DND-41 (cell line): ENCODE data around the gene SYCE1L.

Source experiments
- ATAC-seq: fragments of 200-7000 bp; cut with Tn5 transposase; 3 replicates; pipeline ENCODE4 v1.9.1; 2021; ENCODE audit warnings: low read depth; ENCODE audit not compliant: insufficient read depth
- DNase-seq: peaks from one replicate; pipeline ENCODE4 v3.0.0-alpha.2; 2020
- H2AFZ ChIP-seq: 2 replicates; pipeline ENCODE4 v1.6.0; 2012; ENCODE audit warnings: low read depth, low read length
- H3K27ac ChIP-seq: 2 replicates; pipeline ENCODE4 v1.5.1; 2012; ENCODE audit warnings: low read length, inconsistent platforms
- H3K27me3 ChIP-seq: fragments of 200-600 bp; sonication (generic); 2 replicates; pipeline ENCODE4 v1.6.0; 2012; ENCODE audit warnings: low read length, mild to moderate bottlenecking, inconsistent platforms; ENCODE audit not compliant: insufficient read depth, poor library complexity
- H3K36me3 ChIP-seq: 2 replicates; pipeline ENCODE4 v1.5.1; 2012; ENCODE audit warnings: low read length, inconsistent platforms; ENCODE audit not compliant: insufficient read depth
- H3K4me1 ChIP-seq: 2 replicates; pipeline ENCODE4 v1.5.1; 2012; ENCODE audit warnings: mild to moderate bottlenecking, low read length; ENCODE audit not compliant: insufficient read depth
- H3K4me2 ChIP-seq: 2 replicates; pipeline ENCODE4 v1.6.0; 2012; ENCODE audit warnings: mild to moderate bottlenecking, moderate library complexity, low read length, inconsistent platforms; ENCODE audit not compliant: insufficient read depth
- H3K4me3 ChIP-seq, 2 experiments: fragments of 200-600 bp in 1 of 2; shearing (Covaris generic) in 1 of 2; 2 replicates each; pipeline ENCODE4 v1.5.1; 2012 to 2016; ENCODE audit warnings: inconsistent platforms in 2 of 2, low read length in 2 of 2, mild to moderate bottlenecking in 2 of 2, low read depth in 1 of 2, moderate library complexity in 1 of 2
- H3K79me2 ChIP-seq: 2 replicates; pipeline ENCODE4 v1.6.0; 2012; ENCODE audit warnings: low read length, inconsistent platforms; ENCODE audit not compliant: insufficient read depth
- H3K9ac ChIP-seq: 2 replicates; pipeline ENCODE4 v1.6.0; 2012; ENCODE audit warnings: low read depth, mild to moderate bottlenecking, inconsistent platforms, low read length, moderate library complexity
- H3K9me3 ChIP-seq: 2 replicates; pipeline ENCODE4 v1.5.1; 2012; ENCODE audit warnings: low read length, moderate library complexity, mild to moderate bottlenecking, inconsistent platforms; ENCODE audit not compliant: insufficient read depth, severe bottlenecking
- H4K20me1 ChIP-seq: 2 replicates; pipeline ENCODE4 v1.6.0; 2012; ENCODE audit warnings: low read length; ENCODE audit not compliant: insufficient read depth
- EZH2 ChIP-seq: IDR thresholded peaks from 3 replicates; pipeline ENCODE4 v1.6.1; 2012; ENCODE audit warnings: borderline replicate concordance, low read depth, mild to moderate bottlenecking, moderate library complexity, low read length, inconsistent platforms; ENCODE audit not compliant: severe bottlenecking
- TF ChIP-seq, protein P1 (sequence below): IDR thresholded peaks from 2 replicates; pipeline ENCODE4 v1.5.1; 2012; ENCODE audit warnings: borderline replicate concordance, low read length, moderate library complexity, mild to moderate bottlenecking; ENCODE audit not compliant: poor library complexity, severe bottlenecking; ENCODE audit errors: extremely low read depth

Gene SYCE1L

DNA sequence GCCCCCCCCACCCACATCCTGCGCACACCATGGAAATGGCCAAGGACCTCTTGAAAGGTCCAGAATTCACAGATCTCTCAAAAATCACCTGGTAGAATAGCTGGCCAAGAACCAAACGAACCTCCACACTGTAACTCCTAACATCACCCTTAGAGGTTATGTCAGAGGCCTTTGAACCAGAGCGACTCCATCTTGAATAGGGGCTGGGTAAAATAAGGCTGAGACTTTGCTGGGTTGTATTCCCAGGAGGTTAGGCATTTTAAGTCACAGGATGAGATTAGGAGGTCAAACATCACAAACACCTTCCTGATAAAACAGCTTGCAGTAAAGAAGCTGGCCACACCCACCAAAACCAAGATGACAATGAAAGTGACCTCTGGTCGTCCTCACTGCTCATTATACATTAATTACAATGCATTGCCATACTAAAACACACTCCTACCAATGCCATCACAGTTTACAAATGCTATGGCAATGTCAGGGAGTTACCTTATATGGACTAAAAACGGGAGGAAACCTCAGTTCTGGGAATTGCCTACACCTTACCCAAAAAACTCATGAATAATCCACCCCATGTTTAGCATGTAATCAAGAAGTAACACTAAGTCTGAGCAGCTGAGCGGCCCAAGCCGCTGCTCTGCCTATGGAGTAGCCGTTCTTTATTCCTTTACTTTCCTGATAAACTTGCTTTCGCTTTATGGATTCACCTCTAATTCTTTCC, 34.8 kb downstream of the SYCE1L start:
- Histone ChIP-seq H3K27ac (no peak overlapping the region), H3K4me3 (no peak overlapping the region), H3K36me3 (no peaks in the 10 kb centered on the region), H3K79me2 (no peaks in the 10 kb centered on the region), H4K20me1 (no peaks in the 10 kb centered on the region), H3K4me2 (no peak overlapping the region), H2AFZ (no peak overlapping the region), H3K27me3 (no peaks in the 10 kb centered on the region), H3K4me1 (peaks cover 3% of the 10 kb centered on the region; the same call in 1 of the 2 replicates), H3K9ac (no peak overlapping the region), H3K9me3 (no peaks in the 10 kb centered on the region)
- no peak for ATAC-seq
- TF ChIP-seq, protein P1, sequence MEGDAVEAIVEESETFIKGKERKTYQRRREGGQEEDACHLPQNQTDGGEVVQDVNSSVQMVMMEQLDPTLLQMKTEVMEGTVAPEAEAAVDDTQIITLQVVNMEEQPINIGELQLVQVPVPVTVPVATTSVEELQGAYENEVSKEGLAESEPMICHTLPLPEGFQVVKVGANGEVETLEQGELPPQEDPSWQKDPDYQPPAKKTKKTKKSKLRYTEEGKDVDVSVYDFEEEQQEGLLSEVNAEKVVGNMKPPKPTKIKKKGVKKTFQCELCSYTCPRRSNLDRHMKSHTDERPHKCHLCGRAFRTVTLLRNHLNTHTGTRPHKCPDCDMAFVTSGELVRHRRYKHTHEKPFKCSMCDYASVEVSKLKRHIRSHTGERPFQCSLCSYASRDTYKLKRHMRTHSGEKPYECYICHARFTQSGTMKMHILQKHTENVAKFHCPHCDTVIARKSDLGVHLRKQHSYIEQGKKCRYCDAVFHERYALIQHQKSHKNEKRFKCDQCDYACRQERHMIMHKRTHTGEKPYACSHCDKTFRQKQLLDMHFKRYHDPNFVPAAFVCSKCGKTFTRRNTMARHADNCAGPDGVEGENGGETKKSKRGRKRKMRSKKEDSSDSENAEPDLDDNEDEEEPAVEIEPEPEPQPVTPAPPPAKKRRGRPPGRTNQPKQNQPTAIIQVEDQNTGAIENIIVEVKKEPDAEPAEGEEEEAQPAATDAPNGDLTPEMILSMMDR, result no peak
- TF ChIP-seq EZH2, result no peak
- no peak for DNase-seq

DNA sequence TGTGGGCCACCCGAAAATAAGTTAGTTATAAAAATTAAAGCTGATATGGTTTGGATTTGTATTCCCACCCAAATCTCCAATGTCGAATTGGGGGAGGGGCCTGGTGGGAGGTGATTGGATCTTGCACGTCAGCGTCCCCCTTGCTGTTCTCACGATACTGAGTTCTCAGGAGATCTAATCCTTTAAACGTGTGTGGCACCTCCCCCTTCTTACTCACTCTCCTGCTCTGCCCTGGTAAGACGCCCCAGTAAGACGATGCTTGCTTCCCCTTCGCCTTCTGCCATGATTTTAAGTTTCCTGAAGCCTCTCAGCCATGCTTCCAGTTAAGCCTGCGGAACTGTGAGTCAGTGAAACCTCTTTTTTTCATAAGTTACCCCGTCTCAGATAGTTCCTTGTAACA, 35.4 kb downstream of the SYCE1L start:
- Histone ChIP-seq H3K27me3 (no peaks in the 10 kb centered on the region), H3K36me3 (no peaks in the 10 kb centered on the region), H2AFZ (no peak overlapping the region), H4K20me1 (no peaks in the 10 kb centered on the region), H3K4me2 (no peak overlapping the region), H3K79me2 (no peaks in the 10 kb centered on the region), H3K4me1 (peaks cover 3% of the 10 kb centered on the region; the same call in 1 of the 2 replicates), H3K27ac (no peak overlapping the region), H3K9ac (no peak overlapping the region), H3K4me3 (no peak overlapping the region), H3K9me3 (no peaks in the 10 kb centered on the region)
- no peak for DNase-seq
- ATAC-seq, result no peak
- TF ChIP-seq, protein P1, result no peak
- no peak for TF ChIP-seq EZH2

DNA sequence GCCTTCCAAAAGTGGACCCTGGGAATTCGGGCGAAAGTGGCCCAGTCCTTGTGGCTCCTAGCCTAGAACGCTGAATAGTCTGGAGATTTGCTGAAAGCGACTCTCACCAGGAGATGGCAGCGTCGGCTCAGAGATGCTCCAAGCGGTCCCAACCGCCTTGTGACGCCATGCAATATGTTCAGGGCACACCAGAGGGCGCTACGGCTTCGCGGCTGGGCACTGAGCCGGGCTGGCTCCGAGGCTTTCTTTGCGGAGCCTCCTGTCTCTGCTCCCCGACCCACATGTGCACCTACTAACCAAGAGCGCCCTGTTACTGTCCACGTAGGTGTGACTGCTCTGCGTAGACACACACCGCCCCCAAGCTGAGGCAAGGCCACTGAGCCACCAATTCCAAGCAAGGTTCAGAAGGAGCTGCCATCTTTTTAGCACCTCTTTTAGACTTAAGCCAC, 36.9 kb downstream of the SYCE1L start:
- Histone ChIP-seq H3K36me3 (no peaks in the 10 kb centered on the region), H3K4me3 (no peak overlapping the region), H2AFZ (peak overlapping the region; percentile 56), H3K9ac (no peak overlapping the region), H4K20me1 (no peaks in the 10 kb centered on the region), H3K9me3 (no peaks in the 10 kb centered on the region), H3K79me2 (no peaks in the 10 kb centered on the region), H3K27me3 (no peaks in the 10 kb centered on the region), H3K4me2 (peak overlapping the region; percentile 44; the same call in 1 of the 2 replicates), H3K4me1 (peaks cover 3% of the 10 kb centered on the region; the same call in 1 of the 2 replicates), H3K27ac (no peak overlapping the region)
- ATAC-seq (peak; percentile 98), DNase-seq (peak; percentile 85)
- TF ChIP-seq, protein P1, result peak; percentile 99
- no peak for TF ChIP-seq EZH2
